Mammary epithelial cell (primary cell): ENCODE measurements around the gene UBE2E1.

Experiments used
- EZH2 ChIP-seq: IDR thresholded peaks from 2 replicates; pipeline ENCODE4 v1.6.1; 2012; ENCODE audit warnings: low read length, inconsistent platforms, borderline replicate concordance
- TF ChIP-seq, protein P1 (sequence below), 2 donors: IDR thresholded peaks in 1 of 2; conservative IDR thresholded peaks in 1 of 2; 2 replicates each; pipeline ENCODE4 v1.5.1; 2011 to 2012; ENCODE audit warnings: inconsistent platforms in 2 of 2, low read length in 2 of 2, mild to moderate bottlenecking in 2 of 2, control low read depth in 1 of 2, low read depth in 1 of 2; ENCODE audit not compliant: insufficient read depth in 1 of 2; ENCODE audit errors: extremely low read depth in 1 of 2

DNA sequence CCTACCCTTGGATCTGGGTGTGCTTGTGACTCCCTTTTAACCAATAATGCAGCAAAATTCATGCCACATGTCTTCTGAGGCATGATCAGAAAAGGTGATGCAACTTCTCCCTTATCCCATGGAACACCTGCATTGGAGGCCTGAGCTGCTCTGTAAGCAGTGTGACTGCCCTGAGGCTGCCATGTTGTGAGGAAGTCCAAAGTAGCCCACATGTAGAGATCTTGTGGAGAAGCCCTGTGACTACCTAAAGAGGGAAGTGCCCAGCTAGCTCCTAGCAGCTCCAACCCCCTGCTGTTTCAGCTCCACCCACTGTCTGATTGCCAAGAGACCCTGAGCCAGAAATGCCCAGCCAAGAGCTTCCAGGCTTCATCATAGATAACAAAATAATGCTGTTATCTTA is 132.9 kb downstream of the UBE2E1 start:
- TF ChIP-seq, protein P1, sequence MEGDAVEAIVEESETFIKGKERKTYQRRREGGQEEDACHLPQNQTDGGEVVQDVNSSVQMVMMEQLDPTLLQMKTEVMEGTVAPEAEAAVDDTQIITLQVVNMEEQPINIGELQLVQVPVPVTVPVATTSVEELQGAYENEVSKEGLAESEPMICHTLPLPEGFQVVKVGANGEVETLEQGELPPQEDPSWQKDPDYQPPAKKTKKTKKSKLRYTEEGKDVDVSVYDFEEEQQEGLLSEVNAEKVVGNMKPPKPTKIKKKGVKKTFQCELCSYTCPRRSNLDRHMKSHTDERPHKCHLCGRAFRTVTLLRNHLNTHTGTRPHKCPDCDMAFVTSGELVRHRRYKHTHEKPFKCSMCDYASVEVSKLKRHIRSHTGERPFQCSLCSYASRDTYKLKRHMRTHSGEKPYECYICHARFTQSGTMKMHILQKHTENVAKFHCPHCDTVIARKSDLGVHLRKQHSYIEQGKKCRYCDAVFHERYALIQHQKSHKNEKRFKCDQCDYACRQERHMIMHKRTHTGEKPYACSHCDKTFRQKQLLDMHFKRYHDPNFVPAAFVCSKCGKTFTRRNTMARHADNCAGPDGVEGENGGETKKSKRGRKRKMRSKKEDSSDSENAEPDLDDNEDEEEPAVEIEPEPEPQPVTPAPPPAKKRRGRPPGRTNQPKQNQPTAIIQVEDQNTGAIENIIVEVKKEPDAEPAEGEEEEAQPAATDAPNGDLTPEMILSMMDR (conservative IDR thresholded peaks at IDR 0.05 in 1 of 2, IDR thresholded peaks at IDR 0.05 in 1 of 2; ENCODE audit: extremely low read depth in 1 of 2, insufficient read depth in 1 of 2, low read depth in 1 of 2, low read length in 2 of 2), result no peak
- no peak for TF ChIP-seq EZH2
